Measurements from ENCODE around the gene DNAJC4.
A peak's percentile ranks its signal among the peaks of the same experiment; 100 is the strongest.

The DNAJC4 gene

GRCh38 chr11:64269540-64270220 lies 39.3 kb downstream of the DNAJC4 start:
- H3K36me3 ChIP-seq (ENCODE audit: control insufficient read depth, insufficient read depth, low read length), result peaks cover 27% of the 10 kb centered on the region
- H3K4me1 ChIP-seq (ENCODE audit: control insufficient read depth, insufficient read depth, low read length), result peaks cover 12% of the 10 kb centered on the region
- H3K4me3 ChIP-seq (ENCODE audit: low read depth, low read length), result peak overlapping the region; percentile 94
- H3K27ac ChIP-seq (ENCODE audit: low read depth, low read length), result peak overlapping the region; percentile 96
- H3K9ac ChIP-seq (ENCODE audit: low read depth, low read length), result peak overlapping the region; percentile 83
- H3K27me3 ChIP-seq (ENCODE audit: control insufficient read depth, insufficient read depth, low read length), result no peaks in the 10 kb centered on the region
- H3K9me3 ChIP-seq (ENCODE audit: control insufficient read depth, insufficient read depth, low read length), result no peaks in the 10 kb centered on the region

- H3K36me3 ChIP-seq (ENCODE audit: control insufficient read depth, insufficient read depth, low read length), result peaks cover 12% of the 10 kb centered on the region
- H3K27ac ChIP-seq (ENCODE audit: low read depth, low read length), result no peak overlapping the region
- H3K9ac ChIP-seq (ENCODE audit: low read depth, low read length), result no peak overlapping the region
- H3K27me3 ChIP-seq (ENCODE audit: control insufficient read depth, insufficient read depth, low read length), result no peaks in the 10 kb centered on the region
- H3K4me1 ChIP-seq (ENCODE audit: control insufficient read depth, insufficient read depth, low read length), result peaks cover 4% of the 10 kb centered on the region
- no peak overlapping the region for H3K4me3 ChIP-seq (ENCODE audit: low read depth, low read length)
- no peaks in the 10 kb centered on the region for H3K9me3 ChIP-seq (ENCODE audit: control insufficient read depth, insufficient read depth, low read length)
Measured at GRCh38 chr11:64275031-64275800, 44.9 kb downstream of the DNAJC4 start.

- H3K27me3 ChIP-seq (ENCODE audit: control insufficient read depth, insufficient read depth, low read length), result no peaks in the 10 kb centered on the region
- H3K36me3 ChIP-seq (ENCODE audit: control insufficient read depth, insufficient read depth, low read length), result peaks cover 12% of the 10 kb centered on the region
- peaks cover 4% of the 10 kb centered on the region for H3K4me1 ChIP-seq (ENCODE audit: control insufficient read depth, insufficient read depth, low read length)
- no peaks in the 10 kb centered on the region for H3K9me3 ChIP-seq (ENCODE audit: control insufficient read depth, insufficient read depth, low read length)
- H3K27ac ChIP-seq (ENCODE audit: low read depth, low read length), result no peak overlapping the region
- H3K4me3 ChIP-seq (ENCODE audit: low read depth, low read length), result no peak overlapping the region
- H3K9ac ChIP-seq (ENCODE audit: low read depth, low read length), result no peak overlapping the region
Measured at GRCh38 chr11:64275841-64276240, 45.5 kb downstream of the DNAJC4 start.

GRCh38 chr11:64276653-64277431 lies 46.5 kb downstream of the DNAJC4 start:
- H3K27ac ChIP-seq (ENCODE audit: low read depth, low read length), result no peak overlapping the region
- H3K36me3 ChIP-seq (ENCODE audit: control insufficient read depth, insufficient read depth, low read length), result peaks cover 12% of the 10 kb centered on the region
- H3K9me3 ChIP-seq (ENCODE audit: control insufficient read depth, insufficient read depth, low read length), result no peaks in the 10 kb centered on the region
- H3K4me1 ChIP-seq (ENCODE audit: control insufficient read depth, insufficient read depth, low read length), result peaks cover 1% of the 10 kb centered on the region
- no peak overlapping the region for H3K9ac ChIP-seq (ENCODE audit: low read depth, low read length)
- H3K27me3 ChIP-seq (ENCODE audit: control insufficient read depth, insufficient read depth, low read length), result no peaks in the 10 kb centered on the region
- H3K4me3 ChIP-seq (ENCODE audit: low read depth, low read length), result no peak overlapping the region

- Histone ChIP-seq H3K9me3 (ENCODE audit: control insufficient read depth, insufficient read depth, low read length) (no peaks in the 10 kb centered on the region), H3K4me3 (ENCODE audit: low read depth, low read length) (no peak overlapping the region), H3K27me3 (ENCODE audit: control insufficient read depth, insufficient read depth, low read length) (no peaks in the 10 kb centered on the region), H3K36me3 (ENCODE audit: control insufficient read depth, insufficient read depth, low read length) (peaks cover 12% of the 10 kb centered on the region), H3K4me1 (ENCODE audit: control insufficient read depth, insufficient read depth, low read length) (no peaks in the 10 kb centered on the region), H3K9ac (ENCODE audit: low read depth, low read length) (no peak overlapping the region), H3K27ac (ENCODE audit: low read depth, low read length) (no peak overlapping the region)
Measured at GRCh38 chr11:64278576-64279190, 48.3 kb downstream of the DNAJC4 start.

GRCh38 chr11:64281957-64282770 lies 51.8 kb downstream of the DNAJC4 start:
- Histone ChIP-seq H3K4me3 (ENCODE audit: low read depth, low read length) (no peak overlapping the region), H3K27me3 (ENCODE audit: control insufficient read depth, insufficient read depth, low read length) (peaks cover 7% of the 10 kb centered on the region; the same call in 1 of the 2 replicates), H3K9ac (ENCODE audit: low read depth, low read length) (no peak overlapping the region), H3K27ac (ENCODE audit: low read depth, low read length) (no peak overlapping the region), H3K9me3 (ENCODE audit: control insufficient read depth, insufficient read depth, low read length) (no peaks in the 10 kb centered on the region), H3K36me3 (ENCODE audit: control insufficient read depth, insufficient read depth, low read length) (peaks cover 2% of the 10 kb centered on the region; the same call in 1 of the 2 replicates), H3K4me1 (ENCODE audit: control insufficient read depth, insufficient read depth, low read length) (peaks cover 5% of the 10 kb centered on the region; the same call in 1 of the 2 replicates)

- Histone ChIP-seq H3K27me3 (ENCODE audit: control insufficient read depth, insufficient read depth, low read length) (peaks cover 7% of the 10 kb centered on the region; the same call in 1 of the 2 replicates), H3K36me3 (ENCODE audit: control insufficient read depth, insufficient read depth, low read length) (no peaks in the 10 kb centered on the region; the same call in 1 of the 2 replicates), H3K27ac (ENCODE audit: low read depth, low read length) (no peak overlapping the region), H3K9ac (ENCODE audit: low read depth, low read length) (no peak overlapping the region), H3K4me1 (ENCODE audit: control insufficient read depth, insufficient read depth, low read length) (peaks cover 5% of the 10 kb centered on the region; the same call in 1 of the 2 replicates), H3K9me3 (ENCODE audit: control insufficient read depth, insufficient read depth, low read length) (no peaks in the 10 kb centered on the region), H3K4me3 (ENCODE audit: low read depth, low read length) (no peak overlapping the region)
Measured at GRCh38 chr11:64283092-64283491, 52.7 kb downstream of the DNAJC4 start.

Measured in HUES48 (cell line).